NCI-H446 treated with DMSO at 0.1 percent for 48 hours (cell line): ENCODE results near the gene TSPYL6.

Experiments used
- DNase-seq: peaks from one replicate; lab custom pipeline; 2025; lab: John Stamatoyannopoulos, UW

TSPYL6 gene

DNA sequence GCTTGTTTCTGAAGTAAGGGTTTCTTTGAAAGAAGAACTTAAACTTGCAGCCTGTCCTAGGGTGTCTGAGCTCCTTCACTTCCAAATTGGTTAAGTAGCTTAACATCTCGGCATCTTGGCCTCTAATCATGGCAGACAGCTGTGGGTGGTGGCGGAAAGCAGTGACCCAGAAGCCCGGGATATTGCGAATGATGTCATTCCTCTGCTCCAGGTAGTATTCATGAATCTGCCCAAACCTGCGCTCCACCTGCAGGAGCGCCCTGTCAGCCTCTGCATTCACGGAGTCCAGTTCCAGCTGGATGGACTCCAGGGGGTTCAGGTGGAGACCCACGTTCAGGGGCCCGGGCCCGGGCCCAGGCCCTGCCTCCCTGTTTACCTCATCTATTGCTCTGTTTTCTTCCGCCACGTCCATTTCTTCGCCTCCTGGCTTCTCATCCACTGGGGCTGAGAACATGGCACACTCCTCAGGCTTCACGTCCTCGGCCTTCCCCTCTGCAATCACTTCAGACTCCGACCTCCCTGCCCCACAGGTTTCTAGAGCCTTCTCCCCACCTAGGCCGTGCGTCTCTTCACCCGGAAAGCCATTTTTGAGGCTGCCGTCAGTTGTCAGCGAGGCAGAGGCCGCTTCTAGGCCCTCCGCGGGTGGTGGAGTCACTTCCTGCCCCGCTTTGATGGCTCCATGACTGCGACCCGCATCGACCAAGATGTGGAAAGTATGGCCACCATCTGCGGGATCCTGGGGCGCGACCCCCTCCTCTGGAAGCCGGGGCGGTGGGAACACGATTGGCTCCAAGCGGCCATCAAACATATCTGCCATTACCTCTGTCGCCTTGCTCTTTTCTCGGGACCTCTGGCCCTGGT is 569 bp downstream of the TSPYL6 start:
- no peak for DNase-seq

DNA sequence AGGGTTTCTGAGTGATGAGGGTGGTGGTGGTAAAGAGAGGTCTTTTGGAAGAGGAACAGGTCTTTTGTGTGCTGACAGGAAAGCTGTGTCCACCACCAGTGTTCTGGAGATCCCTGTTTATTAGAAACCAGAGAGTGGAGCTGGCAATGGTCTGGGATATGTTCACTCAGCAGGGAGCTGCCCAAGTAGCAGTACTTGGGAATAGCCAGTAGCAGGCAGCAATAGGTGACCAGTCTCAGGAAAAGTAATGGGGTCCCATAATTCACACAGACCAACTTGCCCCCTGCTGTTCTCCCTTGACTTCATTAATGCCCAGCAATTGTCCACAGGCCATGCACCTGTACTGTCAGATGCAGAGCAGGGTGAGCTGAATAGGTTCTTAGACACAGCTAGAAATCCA is 1.8 kb downstream of the TSPYL6 start:
- no peak for DNase-seq

DNA sequence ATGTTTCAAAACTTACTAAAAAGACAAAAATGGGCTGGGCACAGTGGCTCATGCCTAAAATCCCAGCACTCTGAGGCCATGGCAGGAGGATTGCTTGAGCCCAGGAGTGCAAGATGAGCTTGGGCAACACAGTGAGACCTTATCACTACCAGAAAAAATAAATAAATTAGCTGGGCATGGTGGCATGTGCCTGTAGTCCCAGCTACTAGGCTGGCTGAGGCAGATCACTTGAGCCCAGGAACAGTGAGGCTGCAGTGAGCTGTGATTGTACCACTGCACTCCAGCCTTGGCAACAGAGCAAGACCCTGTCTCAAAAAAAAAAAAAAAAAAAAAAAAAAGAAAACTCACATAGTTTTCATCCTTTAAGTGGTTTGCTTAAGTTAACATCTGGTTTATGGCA is 6.4 kb downstream of the TSPYL6 start:
- no peak for DNase-seq

DNA sequence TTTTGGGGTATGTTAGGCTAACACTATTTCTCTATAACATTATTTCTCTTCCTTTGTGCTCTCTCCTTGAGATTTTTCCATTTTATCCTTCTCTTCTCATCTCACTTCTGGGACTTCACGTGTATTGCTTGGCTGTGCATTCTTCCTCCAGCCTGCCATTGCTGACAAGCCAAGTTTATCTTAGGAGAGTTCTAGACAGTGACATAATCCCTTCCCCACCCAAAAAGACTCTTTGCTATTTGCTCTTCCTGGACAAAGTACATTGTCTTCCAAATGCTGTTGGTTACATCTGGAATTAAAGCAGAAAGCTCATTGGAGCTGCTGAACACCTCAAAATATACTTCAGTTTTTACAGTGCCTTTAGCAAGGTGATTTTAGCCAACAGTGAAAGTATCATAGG is 8.9 kb downstream of the TSPYL6 start:
- no peak for DNase-seq

GRCh38 chr2:54240515-54241469 is 15.2 kb downstream of the TSPYL6 start:
- DNase-seq: no peak

DNA sequence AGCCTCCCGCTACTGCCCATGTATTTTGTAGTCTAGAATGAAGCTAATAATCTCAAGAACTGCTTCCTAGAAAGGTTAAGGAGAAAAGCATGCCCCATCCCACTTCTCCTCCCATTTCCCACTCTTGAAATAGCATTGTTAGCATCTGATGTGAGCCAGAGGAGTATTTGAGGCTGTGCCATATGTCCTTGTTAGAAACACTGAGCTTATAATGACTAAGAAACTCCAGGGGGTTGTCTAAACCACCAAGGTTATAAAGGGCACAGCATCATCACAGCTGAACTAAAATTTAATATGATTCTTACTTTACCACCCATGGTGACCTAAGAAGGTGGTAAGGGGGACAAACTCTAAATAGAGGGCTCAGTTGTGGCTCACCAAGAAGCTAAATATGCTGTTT is 16.6 kb downstream of the TSPYL6 start:
- no peak for DNase-seq

- DNase-seq: no peak
Observed at GRCh38 chr2:54237428-54237827, 18.6 kb downstream of the TSPYL6 start.

DNA sequence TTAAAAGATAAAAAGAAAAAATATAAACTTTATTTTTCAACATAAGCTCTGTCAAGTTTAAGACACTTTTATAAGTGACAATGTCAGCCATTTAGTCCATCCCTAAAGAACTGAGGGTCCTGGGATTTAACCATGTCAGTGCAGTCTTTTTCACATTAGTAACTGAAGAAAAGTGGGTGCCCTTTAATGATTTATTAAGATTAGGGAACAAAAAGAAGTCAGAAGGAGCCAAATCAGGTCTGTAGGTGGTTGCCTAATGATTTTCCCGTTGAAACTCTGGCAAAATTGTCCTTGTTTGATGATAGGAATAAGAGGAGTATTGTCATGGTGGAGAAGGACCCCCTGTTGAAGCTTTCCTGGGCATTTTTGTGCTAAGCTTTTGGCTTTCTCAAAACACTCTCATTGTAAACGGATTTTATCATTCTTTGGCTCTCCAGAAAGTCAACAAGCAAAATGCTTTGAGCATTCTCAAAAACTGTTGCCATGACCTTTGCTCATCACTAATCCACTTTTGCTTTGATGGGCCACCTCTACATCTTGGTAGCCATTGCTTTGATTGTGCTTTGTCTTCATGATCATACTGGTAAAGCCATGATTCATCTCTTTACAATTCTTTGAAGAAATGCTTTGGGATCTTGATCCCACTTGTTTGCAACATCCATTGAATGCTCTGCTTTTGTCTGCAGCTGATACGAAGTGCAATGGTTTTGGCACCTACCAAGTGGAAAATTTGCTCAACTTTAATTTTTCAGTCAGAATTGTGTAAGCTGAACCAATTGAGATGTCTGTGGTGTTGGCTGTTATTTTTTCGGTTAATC is 22.0 kb downstream of the TSPYL6 start:
- no peak for DNase-seq

DNA sequence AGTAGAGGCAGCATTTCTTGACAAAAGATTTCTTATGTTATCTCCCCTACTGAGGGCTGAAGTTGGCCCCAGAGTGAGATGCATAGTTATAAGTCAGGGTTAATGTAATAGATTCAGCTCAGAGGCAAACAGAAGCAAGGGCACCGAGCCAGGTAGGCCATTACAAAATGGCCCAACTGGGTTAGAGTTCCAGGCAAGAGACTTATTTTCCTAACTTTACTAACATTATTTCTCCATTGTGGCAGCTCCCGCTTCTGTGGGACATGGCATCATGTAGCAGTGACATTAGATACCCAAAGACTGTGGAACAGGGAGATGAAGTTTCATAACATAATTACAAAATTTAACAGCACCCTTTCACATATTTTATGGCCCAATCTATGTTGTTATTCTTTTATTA is 27.1 kb downstream of the TSPYL6 start:
- DNase-seq: no peak

- DNase-seq: no peak
Observed at GRCh38 chr2:54227798-54228197, 28.2 kb downstream of the TSPYL6 start.

- DNase-seq: no peak
Observed at GRCh38 chr2:54226260-54226659, 29.8 kb downstream of the TSPYL6 start.

DNA sequence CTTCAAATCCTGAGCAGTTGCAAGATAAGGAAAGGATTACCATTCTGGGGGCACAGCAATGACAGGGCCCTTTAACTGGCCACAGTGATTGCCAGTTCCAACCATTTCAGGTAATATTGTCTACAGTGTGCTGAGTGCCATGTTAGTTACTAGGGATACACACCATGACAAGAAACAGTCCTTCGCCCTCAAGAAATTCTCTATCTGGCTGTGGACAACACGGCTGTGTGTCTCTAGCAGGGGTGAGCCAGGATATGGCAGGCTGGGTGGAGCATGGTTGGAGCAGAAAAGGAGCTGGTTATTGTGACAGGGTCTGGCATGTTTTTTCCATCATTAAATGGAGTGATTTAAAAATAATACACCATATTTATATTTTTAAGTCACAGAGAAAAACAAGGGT is 31.0 kb downstream of the TSPYL6 start:
- no peak for DNase-seq

DNA sequence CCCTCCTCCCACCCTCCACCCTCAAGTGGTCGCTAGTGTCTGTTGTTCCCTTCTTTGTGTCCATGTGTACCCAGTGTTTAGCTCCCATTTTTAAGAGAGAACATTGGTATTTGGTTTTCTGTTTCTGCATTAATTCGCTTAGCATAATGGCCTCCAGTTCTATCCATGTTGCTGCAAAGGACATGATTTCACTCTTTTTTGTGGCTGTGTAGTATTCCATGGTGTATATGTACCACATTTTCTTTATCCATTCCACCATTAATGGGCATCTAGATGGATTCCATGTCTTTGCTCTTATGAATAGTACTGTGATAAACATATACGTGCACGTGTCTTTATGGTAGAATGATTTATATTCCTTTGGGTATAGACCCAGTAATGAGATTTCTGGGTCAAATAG is 42.9 kb downstream of the TSPYL6 start:
- no peak for DNase-seq

GRCh38 chr2:54212456-54212855 is 43.6 kb downstream of the TSPYL6 start:
- DNase-seq: no peak

DNA sequence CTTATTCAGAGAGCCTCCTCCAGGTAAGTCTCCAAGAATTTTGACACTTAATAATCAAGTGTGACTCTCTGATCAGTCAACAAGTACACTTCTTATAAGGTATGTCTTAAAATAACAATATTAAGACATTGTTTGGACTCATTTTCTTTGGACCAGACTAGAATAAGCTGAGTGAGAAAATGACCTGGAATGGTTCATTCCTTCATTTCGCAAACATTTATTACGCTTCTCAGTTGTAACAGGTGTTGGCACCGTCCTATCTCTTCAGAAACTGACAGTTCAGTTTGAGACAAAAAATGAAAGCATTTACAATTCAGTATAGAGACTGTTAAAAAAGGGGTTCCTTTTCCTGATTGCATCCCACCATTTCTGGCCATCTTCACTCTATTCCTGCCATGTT is 46.6 kb downstream of the TSPYL6 start:
- DNase-seq: no peak

DNA sequence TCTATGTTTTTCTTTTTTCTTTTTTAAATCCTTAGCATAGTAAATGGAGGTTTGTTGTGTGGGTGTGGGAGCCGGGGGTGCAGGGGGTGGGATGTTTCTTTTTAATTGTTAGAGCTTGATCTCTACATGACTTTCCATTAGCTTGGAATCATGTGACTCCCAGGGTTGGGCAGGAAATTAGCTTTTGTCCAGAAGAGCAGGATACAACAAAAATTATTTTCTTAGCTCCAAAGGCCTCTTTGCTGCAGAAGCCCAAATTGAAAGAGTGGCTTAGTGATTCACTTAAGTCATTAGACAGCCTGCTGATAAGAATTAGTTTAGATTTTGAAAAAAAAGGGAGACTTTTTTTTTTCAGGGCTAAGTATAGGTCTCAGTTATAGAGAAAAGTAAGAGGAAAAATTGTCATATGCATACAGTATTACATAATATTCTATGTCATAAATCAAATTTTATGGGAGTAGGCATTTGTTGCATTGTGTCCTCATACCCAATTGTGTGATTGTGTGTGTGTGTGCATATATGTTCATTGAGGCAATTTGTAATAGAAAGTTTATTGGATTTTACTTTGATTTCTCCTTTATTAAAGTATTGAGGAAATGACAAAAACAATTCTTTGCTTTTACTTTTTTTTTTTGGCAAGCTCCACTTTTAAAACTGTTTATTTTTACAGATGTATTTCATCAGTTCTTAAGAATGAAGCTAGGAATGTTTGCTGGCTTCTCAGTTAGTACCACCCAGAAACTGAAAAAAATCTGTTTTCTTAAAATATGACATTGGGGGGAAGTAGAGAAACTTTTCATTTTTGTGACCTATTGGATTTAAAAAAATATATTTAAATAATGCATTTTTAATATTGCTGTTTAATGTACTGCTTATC is 47.4 kb downstream of the TSPYL6 start:
- no peak for DNase-seq

GRCh38 chr2:54207666-54208195 is 48.3 kb downstream of the TSPYL6 start:
- DNase-seq: no peak

DNA sequence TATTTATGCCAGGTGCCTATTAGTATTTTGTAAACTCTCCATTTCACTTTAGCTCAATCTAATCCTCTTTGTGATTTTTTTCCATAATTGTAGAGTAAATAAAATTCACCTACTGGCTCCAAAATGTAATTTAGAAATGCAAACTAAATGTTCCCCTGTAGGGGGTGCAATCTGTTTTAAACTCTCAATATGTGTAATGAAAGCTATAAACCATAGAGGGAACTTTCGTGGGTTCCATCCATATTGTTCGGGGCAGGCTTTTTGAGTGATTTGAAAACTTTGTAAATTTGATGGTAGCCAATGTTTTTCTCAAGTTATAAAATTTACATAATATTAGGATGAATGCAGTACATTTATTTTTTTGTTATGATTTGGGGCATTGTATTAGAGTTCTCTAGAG is 49.4 kb downstream of the TSPYL6 start:
- no peak for DNase-seq

GRCh38 chr2:54204476-54204875 is 51.6 kb downstream of the TSPYL6 start:
- DNase-seq: no peak
